Lung microvascular endothelial cell (primary cell): ENCODE results near the gene TRIM26. TPM values are rescaled to one million over a fixed set of nuclear protein-coding genes. Genes with fewer than 3 reads are reported as not detected.

Source experiments
- DNase-seq, 2 donors: peaks; one replicate each; pipeline versions ENCODE4 v3.0.0 to v3.0.0-alpha.2; 2010; ENCODE audit warnings: low read depth in 2 of 2
- total RNA-seq: library from RNA; depleted of rRNA; stranded (reverse); fragments of >200 nt; gene quantifications from 2 replicates; pipeline ENCODE4 v1.2.1, GENCODE V29; 2014

Gene TRIM26
- total RNA-seq, 1 donor from 2014 or later: 24.2 TPM

- DNase-seq: no peak
Measured at GRCh38 chr6:30211306-30211705, 1.9 kb downstream of the TRIM26 start.

DNA sequence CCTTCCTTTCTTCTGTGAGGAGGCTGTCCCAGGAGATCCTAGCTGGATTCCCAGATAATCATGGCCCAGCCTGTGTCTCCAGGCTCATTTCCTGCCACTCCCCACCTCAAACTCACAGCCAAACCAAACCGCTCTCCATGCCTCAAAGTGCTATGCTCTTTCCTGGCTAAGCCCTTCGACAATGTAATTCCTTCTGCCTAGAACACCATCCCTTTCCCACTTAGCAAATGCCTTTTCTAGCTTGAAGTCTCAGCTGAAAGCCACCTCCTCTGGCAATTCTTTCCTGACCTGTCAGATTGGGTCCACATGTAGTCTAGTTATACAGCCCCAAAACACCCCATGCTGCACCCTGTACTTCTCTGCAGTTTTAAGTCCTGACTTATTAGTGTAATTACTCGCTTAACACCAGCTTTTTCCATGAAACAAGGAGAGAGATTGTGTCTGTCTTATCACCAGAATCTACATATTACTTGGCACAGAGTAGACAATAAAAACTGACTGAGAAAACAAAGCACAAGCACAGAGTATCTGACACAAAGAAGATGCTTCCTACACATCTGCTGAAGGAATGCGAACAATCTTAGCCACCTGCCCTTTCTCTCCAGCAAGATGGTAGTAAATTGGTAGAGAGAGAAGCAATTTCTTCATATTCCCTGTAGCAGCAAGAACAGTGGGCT is 5.4 kb downstream of the TRIM26 start:
- peak in 1 of 2 donors; percentile 30 for DNase-seq

DNA sequence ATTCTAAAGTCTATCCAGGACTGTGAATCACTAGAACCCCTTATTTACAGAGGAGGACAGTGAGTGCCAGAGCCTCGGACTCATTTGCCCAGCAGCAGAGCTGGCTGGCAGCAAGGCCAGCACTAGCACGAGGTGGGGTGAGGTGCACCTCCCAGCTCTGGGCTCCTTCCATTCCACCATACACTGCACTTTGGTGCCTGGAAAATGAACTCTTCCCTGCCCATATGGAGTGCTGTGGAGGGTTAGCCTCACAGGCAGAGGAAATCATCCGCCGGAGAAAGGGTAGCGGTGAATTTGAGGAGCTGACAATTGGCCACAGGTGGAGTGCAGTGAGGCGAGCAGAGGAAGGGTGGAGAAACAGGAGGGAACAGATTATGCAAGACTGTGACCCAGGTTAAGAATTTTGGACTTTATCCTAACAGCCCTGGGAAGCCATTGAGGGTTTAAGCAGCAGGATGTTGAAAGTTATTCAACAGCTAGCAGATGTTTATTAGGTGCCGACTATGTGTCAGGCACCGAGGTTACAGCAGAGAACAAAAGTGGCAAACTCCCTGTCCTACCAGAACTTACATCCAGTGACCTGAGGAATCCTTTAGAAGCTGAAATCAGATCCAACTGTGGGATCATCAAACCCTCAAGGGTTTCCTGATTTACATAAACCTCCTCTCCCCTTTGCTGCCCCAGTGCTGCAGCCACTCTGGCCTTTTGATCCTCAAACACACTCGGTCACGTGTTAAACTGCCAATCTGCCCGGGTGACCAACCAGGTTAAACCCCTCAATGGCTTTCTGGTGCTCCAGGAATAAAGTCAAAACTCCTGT is 6.2 kb downstream of the TRIM26 start:
- DNase-seq: peak; percentile 9 to 20

GRCh38 chr6:30206152-30206551 is 7.1 kb downstream of the TRIM26 start:
- no peak for DNase-seq

DNA sequence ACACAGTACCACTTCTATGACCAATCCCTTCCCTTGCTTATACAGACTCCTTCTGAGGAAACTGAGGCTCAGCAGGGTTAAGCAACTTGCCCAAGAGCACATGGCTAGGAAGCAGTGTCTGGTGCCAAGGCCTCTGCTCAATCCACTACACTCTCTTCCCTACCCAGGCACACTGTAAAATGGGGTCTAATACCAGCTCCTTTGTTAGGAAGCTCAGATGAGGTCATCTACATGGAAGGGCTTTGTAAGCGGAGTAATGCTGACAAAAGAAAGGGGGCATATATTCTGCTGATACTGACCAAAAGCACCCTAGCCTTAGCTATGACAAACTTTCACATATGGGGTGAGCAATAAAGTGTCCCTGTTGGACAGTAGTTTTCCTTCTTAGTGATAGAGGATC is 9.1 kb downstream of the TRIM26 start:
- no peak for DNase-seq

DNA sequence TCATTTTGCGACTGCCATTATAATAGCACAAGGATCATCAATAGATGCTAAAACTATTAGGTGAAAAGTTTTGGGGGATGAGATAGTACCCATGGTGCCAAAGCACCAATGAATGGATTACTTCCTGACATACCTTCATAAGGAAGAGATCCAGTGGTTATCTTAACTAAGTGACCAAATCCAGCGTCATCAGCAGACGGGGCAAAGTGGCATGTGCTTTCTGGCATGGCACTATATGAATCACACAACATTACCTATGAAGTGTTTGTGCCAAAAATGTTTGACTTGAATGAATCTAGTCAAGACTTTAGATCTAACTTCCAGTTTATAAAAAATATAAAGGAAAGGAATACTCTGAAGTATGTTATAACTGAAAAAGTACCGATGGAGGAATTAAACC is 10.8 kb downstream of the TRIM26 start:
- no peak for DNase-seq

GRCh38 chr6:30200551-30201281 is 12.5 kb downstream of the TRIM26 start:
- no peak for DNase-seq

- DNase-seq: no peak
Measured at GRCh38 chr6:30198166-30199084, 14.8 kb downstream of the TRIM26 start.

GRCh38 chr6:30196376-30196775 is 16.8 kb downstream of the TRIM26 start:
- DNase-seq: no peak

- DNase-seq: no peak
Measured at GRCh38 chr6:30195951-30196350, 17.3 kb downstream of the TRIM26 start.

DNA sequence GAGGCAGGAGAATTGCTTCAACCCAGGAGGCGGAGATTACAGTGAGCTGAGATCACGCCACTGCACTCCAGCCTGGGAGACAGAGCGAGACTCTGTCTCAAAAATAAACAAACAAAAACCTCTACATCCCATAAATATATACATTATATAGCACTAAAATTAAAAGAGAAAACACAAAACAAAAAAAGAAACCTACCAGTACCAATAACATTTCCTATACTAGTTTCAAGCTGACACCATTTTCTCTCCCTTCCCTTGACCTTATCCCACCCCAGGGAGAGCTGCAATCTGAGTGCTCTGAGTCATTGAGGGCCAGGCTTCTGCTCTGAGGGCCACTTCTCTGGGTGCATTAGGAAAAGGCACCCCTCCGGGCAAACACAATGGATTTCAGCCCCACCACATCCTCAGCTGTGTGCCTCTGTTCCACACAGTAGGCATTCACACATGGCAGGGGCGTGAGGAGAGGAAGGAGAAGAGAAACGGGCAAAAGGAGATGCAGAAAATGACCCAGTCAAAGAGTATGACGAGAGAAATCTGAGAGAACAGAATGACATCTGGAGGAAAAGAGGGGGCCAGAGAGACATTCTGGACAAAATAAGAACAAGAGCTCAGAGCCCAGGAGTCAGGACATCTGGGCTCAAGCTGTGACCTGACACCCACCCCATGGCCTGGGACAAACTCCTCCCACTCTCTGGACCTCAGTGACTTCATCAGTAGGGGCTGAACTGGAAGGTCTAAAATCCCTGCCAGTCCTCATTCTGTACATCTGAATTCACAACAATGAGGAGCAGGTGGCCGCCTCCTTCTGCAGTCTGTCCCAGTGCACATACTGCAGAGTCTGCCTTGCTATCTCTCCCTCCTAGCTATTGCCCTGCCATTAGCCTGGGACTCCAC is 18.2 kb downstream of the TRIM26 start:
- DNase-seq: no peak

DNA sequence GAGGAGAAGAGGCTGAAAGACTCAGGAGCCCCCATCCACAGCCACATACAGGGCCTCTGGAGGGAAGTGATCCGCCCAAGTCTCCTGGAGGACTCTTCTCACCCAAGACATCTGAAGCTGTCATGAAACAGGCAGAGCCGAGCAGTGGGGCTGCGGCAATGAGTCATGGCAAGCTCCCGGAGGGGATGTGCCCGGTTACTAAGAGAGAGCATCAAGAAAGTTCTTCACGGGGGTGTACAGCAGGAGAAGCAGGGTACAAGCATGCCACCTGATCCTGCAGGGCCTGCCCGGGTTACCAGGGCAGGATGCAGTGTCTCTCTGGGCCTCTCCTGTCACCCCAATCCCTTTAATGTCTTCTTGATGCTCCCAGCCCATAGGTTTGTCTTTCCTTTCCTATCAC is 21.1 kb downstream of the TRIM26 start:
- peak in 1 of 2 donors; percentile 19 for DNase-seq

GRCh38 chr6:30188541-30188940 is 24.7 kb downstream of the TRIM26 start:
- no peak for DNase-seq

DNA sequence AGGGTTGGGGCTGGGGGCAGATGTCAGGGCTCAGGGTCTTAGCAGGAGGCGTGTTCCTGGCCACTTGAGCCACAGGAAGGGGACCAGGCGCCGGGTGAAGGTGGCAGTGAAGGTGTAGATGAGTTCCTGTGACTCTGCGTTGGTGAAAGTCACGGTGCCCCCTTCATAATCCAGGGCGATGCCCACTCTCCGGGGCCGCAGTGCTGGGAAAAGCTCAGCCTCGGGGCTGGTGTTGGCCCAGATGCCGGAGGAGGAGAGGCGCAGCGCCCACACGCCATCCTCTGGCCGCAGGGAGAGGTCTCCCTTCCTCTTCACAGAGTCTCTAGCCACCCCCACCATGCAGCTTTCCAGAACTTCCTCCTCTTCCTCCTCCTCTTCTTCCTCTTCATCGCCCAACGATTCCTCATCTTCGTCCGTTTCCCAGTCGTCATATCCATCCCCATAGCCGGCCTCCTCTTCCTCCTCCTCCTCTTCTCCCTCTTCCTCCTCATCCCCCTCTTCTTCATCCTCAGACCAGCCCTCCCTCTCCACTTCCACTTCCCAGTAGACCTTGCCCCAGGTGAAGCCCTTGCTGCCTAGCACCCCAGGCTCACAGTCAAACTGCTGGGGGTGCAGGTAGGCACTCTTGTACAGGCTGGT is 27.2 kb downstream of the TRIM26 start:
- DNase-seq: no peak

- DNase-seq: no peak
Measured at GRCh38 chr6:30184417-30185031, 28.7 kb downstream of the TRIM26 start.

DNA sequence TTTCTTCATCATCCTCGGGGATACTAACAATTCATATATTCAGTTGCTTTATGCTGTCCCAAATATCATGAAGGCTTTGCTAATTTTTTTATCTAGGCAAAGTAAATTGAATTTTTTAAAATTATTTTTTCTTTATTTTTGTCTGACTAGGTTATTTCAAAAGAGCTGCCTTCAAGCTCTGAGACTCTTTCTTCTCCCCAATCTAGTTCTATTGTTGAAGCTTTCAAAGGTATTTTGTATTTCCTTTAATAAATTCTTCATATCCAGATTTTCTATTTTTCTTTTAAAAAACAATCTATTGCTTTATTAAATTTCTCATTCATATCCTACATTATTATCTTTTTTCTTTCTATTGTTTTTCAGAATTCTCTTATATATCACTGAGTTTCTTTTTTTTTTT is 33.1 kb downstream of the TRIM26 start:
- no peak for DNase-seq

DNA sequence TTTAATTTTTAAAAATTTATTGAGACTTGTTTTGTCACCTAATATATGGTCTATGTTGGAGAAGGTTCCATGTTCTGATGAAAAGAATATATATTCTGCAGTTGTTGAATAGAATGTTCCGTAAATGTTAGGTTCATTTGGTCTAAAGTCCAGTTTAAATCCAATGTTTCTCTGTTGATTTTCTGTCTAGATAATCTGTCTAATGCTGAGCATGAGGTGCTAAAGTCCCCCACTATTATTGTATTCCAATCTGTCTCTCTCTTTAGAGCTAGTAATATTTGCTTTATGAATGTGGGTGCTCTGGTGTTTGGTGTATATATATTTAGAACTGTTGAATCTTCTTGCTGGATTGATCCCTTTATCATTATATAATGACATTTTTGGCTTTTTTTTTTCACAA is 34.4 kb downstream of the TRIM26 start:
- DNase-seq: no peak

DNA sequence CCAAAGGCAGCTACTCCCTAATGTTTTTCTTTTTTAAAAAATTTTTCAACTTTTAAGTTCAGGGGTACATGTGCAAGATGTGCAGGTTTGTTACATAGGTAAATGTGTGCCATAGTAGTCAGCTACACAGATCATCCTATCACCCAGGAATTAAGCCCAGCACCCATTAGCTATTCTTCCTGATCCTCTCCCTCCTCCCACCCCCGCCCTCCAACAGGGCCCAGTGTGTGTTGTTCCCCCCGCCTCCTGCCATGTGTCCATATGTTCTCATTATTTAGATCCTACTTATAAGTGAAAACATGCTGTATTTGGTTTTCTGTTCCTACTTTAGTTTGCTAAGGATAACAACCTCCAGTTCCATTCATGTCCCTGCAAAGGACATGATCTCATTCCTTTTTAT is 37.4 kb downstream of the TRIM26 start:
- DNase-seq: no peak

DNA sequence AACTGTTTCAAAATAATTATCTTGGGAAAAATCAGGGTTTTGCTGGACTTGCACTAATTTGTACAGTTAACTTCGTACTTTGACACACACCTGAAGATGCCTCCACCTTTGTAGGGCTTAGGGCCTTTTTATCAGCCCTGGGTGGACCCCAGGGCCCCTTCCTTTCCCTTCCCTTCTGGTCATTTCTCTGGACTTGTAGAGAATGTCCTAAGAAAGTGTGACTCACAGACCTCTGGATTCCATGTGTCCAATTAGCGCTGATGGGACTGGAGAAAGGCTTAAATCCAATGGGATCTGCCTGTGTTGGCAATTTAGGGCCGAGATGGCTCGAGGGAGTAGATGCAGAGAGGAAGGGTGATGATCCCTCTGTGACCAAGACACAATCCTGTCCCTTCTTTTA is 40.5 kb downstream of the TRIM26 start:
- DNase-seq: no peak
